Transverse colon (tissue), 4 donors: Measurements from ENCODE around the gene EIF6.
"Not testable (repeated sequence)": the region's sequence is repeated elsewhere in the genome, so short reads cannot be mapped to it uniquely, and the experiment has no call there.

Experiments used
- EP300 ChIP-seq: sonication (generic); formaldehyde crosslinking; IDR thresholded peaks from one replicate; pipeline ENCODE4 v1.6.1; 2017; ENCODE audit warnings: antibody characterized with exemption, low read depth
- POLR2A ChIP-seq: fragments of 450-650 bp; IDR thresholded peaks from one replicate; pipeline ENCODE4 v1.6.1; 2016; ENCODE audit warnings: antibody characterized with exemption, mild to moderate bottlenecking, moderate library complexity
- POLR2AphosphoS5 ChIP-seq, 3 donors: sonication (generic); formaldehyde crosslinking; IDR thresholded peaks; one replicate each; pipeline ENCODE4 v1.6.1; 2016; ENCODE audit warnings: antibody characterized with exemption in 3 of 3
- TF ChIP-seq, protein P1 (sequence below), 5 experiments: fragments of 200-600 bp in 3 of 5; fragments of 450-650 bp in 2 of 5; sonication (generic) in 3 of 5; IDR thresholded peaks; 1 replicate in 2 of 5; 2 replicates in 3 of 5; pipeline ENCODE4 v1.5.1; 2016 to 2017; ENCODE audit warnings: antibody characterized with exemption in 5 of 5, inconsistent platforms in 3 of 5, mild to moderate bottlenecking in 2 of 5, moderate library complexity in 1 of 5

DNA sequence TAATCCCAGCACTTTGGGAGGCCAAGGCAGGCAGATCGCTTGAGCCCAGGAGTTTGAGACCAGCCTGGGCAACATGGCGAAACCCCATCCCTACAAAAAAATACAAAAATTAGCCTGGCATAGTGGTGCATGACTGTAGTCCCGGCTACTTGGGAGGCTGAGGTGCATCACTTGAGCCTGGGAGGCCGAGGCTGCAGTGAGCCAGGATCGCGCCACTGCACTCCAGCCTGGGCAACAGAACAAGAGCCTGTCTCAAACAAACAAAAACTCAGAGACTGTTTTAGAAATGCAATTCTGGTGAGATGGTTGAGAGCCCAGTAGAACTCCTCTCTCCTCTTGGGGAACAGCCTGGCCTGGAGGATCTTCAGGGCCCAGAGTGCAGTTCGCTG lies 31.1 kb upstream of the EIF6 start:
- TF ChIP-seq POLR2A; EP300; POLR2AphosphoS5 (IDR thresholded peaks at IDR 0.05): not testable (repeated sequence)
- TF ChIP-seq, protein P1, sequence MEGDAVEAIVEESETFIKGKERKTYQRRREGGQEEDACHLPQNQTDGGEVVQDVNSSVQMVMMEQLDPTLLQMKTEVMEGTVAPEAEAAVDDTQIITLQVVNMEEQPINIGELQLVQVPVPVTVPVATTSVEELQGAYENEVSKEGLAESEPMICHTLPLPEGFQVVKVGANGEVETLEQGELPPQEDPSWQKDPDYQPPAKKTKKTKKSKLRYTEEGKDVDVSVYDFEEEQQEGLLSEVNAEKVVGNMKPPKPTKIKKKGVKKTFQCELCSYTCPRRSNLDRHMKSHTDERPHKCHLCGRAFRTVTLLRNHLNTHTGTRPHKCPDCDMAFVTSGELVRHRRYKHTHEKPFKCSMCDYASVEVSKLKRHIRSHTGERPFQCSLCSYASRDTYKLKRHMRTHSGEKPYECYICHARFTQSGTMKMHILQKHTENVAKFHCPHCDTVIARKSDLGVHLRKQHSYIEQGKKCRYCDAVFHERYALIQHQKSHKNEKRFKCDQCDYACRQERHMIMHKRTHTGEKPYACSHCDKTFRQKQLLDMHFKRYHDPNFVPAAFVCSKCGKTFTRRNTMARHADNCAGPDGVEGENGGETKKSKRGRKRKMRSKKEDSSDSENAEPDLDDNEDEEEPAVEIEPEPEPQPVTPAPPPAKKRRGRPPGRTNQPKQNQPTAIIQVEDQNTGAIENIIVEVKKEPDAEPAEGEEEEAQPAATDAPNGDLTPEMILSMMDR (IDR thresholded peaks at IDR 0.05): not testable (repeated sequence)
